HepG2 (cell line): ENCODE data around the gene HS3ST3A1. TPM values are rescaled to one million over a fixed set of nuclear protein-coding genes. Genes with fewer than 3 reads are reported as not detected.

ENCODE experiments used
- ATAC-seq: fragments of 200-7000 bp; cut with Tn5 transposase; 3 replicates; pipeline ENCODE4 v1.9.1; 2020; ENCODE audit warnings: mild to moderate bottlenecking, moderate library complexity
- BruUV-seq: library from RNA; stranded (reverse); fragments of 400-500 nt; replicated peaks from 2 replicates; lab custom pipeline; 2021; lab: Mats Ljungman, UMichigan
- CTCF ChIA-PET: fragments of 300-600 bp; formaldehyde crosslinking; extraction: SDS; loops from one replicate; lab custom pipeline; 2021; ENCODE audit warnings: low total read pairs, inconsistent platforms, low intra/inter-chr PET ratio; lab: Yijun Ruan, JAX
- POLR2A ChIA-PET: fragments of 350-600 bp; sonication (Branson Sonifier 250); formaldehyde crosslinking; loops from one replicate; lab custom pipeline; 2020; ENCODE audit warnings: antibody characterized with exemption, inconsistent platforms; lab: Yijun Ruan, JAX
- DNase-seq: peaks from one replicate; pipeline ENCODE4 v3.0.0-alpha.2; 2015; ENCODE audit warnings: low spot score
- FAIRE-seq: peaks from 3 replicates; lab custom pipeline; 2011; peaks lifted over from hg19 to GRCh38; lab: Jason Lieb, UNC
- H2AFZ ChIP-seq: one replicate; pipeline ENCODE4 v1.6.1; 2011; ENCODE audit warnings: low read length, inconsistent platforms
- H3K27ac ChIP-seq: fragments of 300-600 bp; 3 replicates; pipeline ENCODE4 v1.8.0; 2011; ENCODE audit warnings: mixed run types, mild to moderate bottlenecking, mixed read lengths, low read length, inconsistent platforms; ENCODE audit not compliant: insufficient read depth; ENCODE audit errors: extremely low read length
- H3K27me3 ChIP-seq, 2 experiments: fragments of 200-600 bp in 1 of 2; 2 replicates in 1 of 2; 3 replicates in 1 of 2; pipeline versions ENCODE4 v1.6.0 to v1.8.0; 2011; ENCODE audit warnings: low read length in 2 of 2, mild to moderate bottlenecking in 2 of 2, moderate library complexity in 2 of 2, inconsistent platforms in 1 of 2; ENCODE audit not compliant: insufficient read depth in 2 of 2, control insufficient read depth in 1 of 2
- H3K36me3 ChIP-seq, 2 experiments: fragments of 200-600 bp in 1 of 2; replicated peaks in 1 of 2; 2 replicates in 1 of 2; 3 replicates in 1 of 2; pipeline versions ENCODE4 v1.5.1 to v1.8.0; 2011; ENCODE audit warnings: low read length in 2 of 2, inconsistent platforms in 1 of 2; ENCODE audit not compliant: insufficient read depth in 2 of 2, control insufficient read depth in 1 of 2
- H3K4me1 ChIP-seq: 2 replicates; pipeline ENCODE4 v1.5.1; 2012; ENCODE audit warnings: low read length, inconsistent platforms; ENCODE audit not compliant: insufficient read depth
- H3K4me2 ChIP-seq: 2 replicates; pipeline ENCODE4 v1.6.0; 2011; ENCODE audit warnings: low read depth, low read length, inconsistent platforms
- H3K4me3 ChIP-seq, 3 experiments: fragments of 200-600 bp in 1 of 3; sonication (generic), shearing (Covaris generic) in 1 of 3; replicated peaks in 1 of 3; 2 replicates each; pipeline ENCODE4 v1.5.1; 2011 to 2016; ENCODE audit warnings: low read length in 3 of 3, inconsistent platforms in 2 of 3, low read depth in 2 of 3, mild to moderate bottlenecking in 2 of 3, control low read depth in 1 of 3, mixed read lengths in 1 of 3; ENCODE audit not compliant: insufficient read depth in 1 of 3
- H3K79me2 ChIP-seq: one replicate; pipeline ENCODE4 v1.6.1; 2011; ENCODE audit warnings: low read length, inconsistent platforms; ENCODE audit not compliant: insufficient read depth
- H3K9ac ChIP-seq: 2 replicates; pipeline ENCODE4 v1.6.0; 2011; ENCODE audit warnings: mild to moderate bottlenecking, low read depth, low read length, inconsistent platforms; ENCODE audit not compliant: insufficient read depth
- H3K9me3 ChIP-seq: 2 replicates; pipeline ENCODE4 v1.5.1; 2012; ENCODE audit warnings: mild to moderate bottlenecking, low read length
- H4K20me1 ChIP-seq: 2 replicates; pipeline ENCODE4 v1.6.0; 2011; ENCODE audit warnings: inconsistent platforms, mild to moderate bottlenecking, low read length, moderate library complexity; ENCODE audit not compliant: insufficient read depth
- HNF4G ChIP-seq, 2 experiments: sonication (generic) in 1 of 2; formaldehyde crosslinking in 1 of 2; IDR thresholded peaks; 2 replicates each; pipeline versions ENCODE4 v1.4.0 to v1.6.1; 2011 to 2020; ENCODE audit warnings: borderline replicate concordance in 2 of 2, low read depth in 2 of 2, mild to moderate bottlenecking in 2 of 2, low read length in 1 of 2, missing genetic modification reagents in 1 of 2, moderate library complexity in 1 of 2
- HOXA3 ChIP-seq: sonication (generic); formaldehyde crosslinking; IDR thresholded peaks from 2 replicates; pipeline ENCODE4 v1.5.0; 2020; ENCODE audit warnings: missing genetic modification reagents
- KDM1A ChIP-seq: IDR thresholded peaks from 2 replicates; pipeline ENCODE4 v1.6.1; 2016; ENCODE audit warnings: missing compliant biosample characterization
- MED8 ChIP-seq: sonication (generic); formaldehyde crosslinking; IDR thresholded peaks from 2 replicates; pipeline ENCODE4 v1.8.1; 2023; ENCODE audit warnings: mild to moderate bottlenecking, missing genetic modification reagents; ENCODE audit not compliant: insufficient replicate concordance
- MIXL1 ChIP-seq: IDR thresholded peaks from 2 replicates; pipeline ENCODE4 v1.6.1; 2016
- MTA1 ChIP-seq: sonication (generic); formaldehyde crosslinking; IDR thresholded peaks from 2 replicates; pipeline ENCODE4 v1.4.0; 2020; ENCODE audit warnings: missing genetic modification reagents, mild to moderate bottlenecking, borderline replicate concordance
- SNAI1 ChIP-seq: sonication (generic); formaldehyde crosslinking; IDR thresholded peaks from 2 replicates; pipeline ENCODE4 v1.5.0; 2020; ENCODE audit warnings: mild to moderate bottlenecking, missing genetic modification reagents, borderline replicate concordance
- ZBTB46 ChIP-seq: sonication (generic); formaldehyde crosslinking; IDR thresholded peaks from 2 replicates; pipeline ENCODE4 v1.4.0; 2020; ENCODE audit warnings: mild to moderate bottlenecking, missing genetic modification reagents, borderline replicate concordance
- ZBTB7B ChIP-seq: sonication (generic); formaldehyde crosslinking; IDR thresholded peaks from 2 replicates; pipeline ENCODE4 v1.4.0; 2020; ENCODE audit warnings: missing genetic modification reagents
- ZNF746 ChIP-seq: sonication (generic); formaldehyde crosslinking; IDR thresholded peaks from 2 replicates; pipeline ENCODE4 v1.8.0; 2022; ENCODE audit warnings: mild to moderate bottlenecking, missing genetic modification reagents
- ZNF792 ChIP-seq: IDR thresholded peaks from 2 replicates; pipeline ENCODE4 v1.6.1; 2016
- WGBS: methylation state at CpG from one replicate; pipeline ENCODE4 v1.1.6; 2017; ENCODE audit warnings: low lambda C conversion rate; 5-methylcytosine and 5-hydroxymethylcytosine counted together
- in situ Hi-C: cut with HindIII; loops from 2 replicates; pipeline ENCODE4 v1.10.0; 2017; ENCODE audit warnings: low pct_unique_long_range_greater_than_20kb; ENCODE audit not compliant: extremely low pct_ligation_motif_present
- intact Hi-C: fragments of 100-400 bp; cut with micrococcal nuclease; formaldehyde crosslinking; loops from one replicate; pipeline ENCODE4 v1.10.0; 2022; ENCODE audit not compliant: unreplicated experiment
- polyA plus RNA-seq, 8 experiments: library from polyadenylated mRNA; depleted of rRNA in 3 of 8; stranded (reverse) in 7 of 8; unstranded in 1 of 8; fragments of >200 nt; fragmentation: Illumina TruSeq in 4 of 8; extraction: Trizol in 4 of 8; gene quantifications; 2 replicates each; pipeline versions ENCODE4 v1.2.1 to v1.2.3, GENCODE V29; 2011 to 2016; ENCODE audit warnings: low read depth in 4 of 8, missing spikeins in 1 of 8, mixed read lengths in 1 of 8; ENCODE audit not compliant: insufficient read depth in 1 of 8
- total RNA-seq, 5 experiments: library from RNA; depleted of rRNA; stranded (reverse); fragments of >200 nt; fragmentation: Illumina TruSeq; extraction: Trizol; gene quantifications; 2 replicates each; pipeline ENCODE4 v1.2.3, GENCODE V29; 2016; ENCODE audit warnings: low read depth in 1 of 5
- TF ChIP-seq, protein P1 (sequence below): sonication (generic); formaldehyde crosslinking; IDR thresholded peaks from 2 replicates; pipeline ENCODE4 v1.5.1; 2020; ENCODE audit warnings: missing genetic modification reagents, mild to moderate bottlenecking, borderline replicate concordance

HS3ST3A1 gene
- total and polyA plus RNA-seq, 2 of the 13 experiments (the other 11 are each of a cell fraction or from before 2014, with no cell fraction given) = 1.3 to 3.5 TPM

DNA sequence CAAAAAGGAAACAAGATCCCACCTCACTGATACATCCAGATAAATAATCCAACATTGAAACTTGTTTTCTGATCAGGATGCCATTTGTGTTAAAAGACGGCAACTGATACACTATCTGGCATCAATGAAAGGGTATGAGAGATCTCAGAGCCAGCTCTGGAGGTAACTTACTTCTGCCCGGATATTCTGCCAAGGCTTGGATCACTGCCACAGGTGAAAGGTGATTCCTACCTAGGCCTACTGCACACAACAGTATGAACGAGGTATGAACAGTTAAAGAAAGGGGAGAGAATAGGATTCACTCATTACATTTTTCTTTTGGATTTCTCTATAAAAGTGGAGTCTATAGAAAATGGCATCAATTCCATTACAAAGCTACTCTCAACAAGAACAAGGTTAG lies 136.1 kb downstream of the HS3ST3A1 start:
- intact Hi-C loops (loop anchor here (10.0 kb wide), 1 partner anchor 61 kb away; no protein-coding TSS in a partner anchor), in situ Hi-C loops (no loop called here)
- no TSS peak for BruUV-seq
- H4K20me1 ChIP-seq = no peaks in the 10 kb centered on the region
- WGBS = 63% methylated on average over 3 of the region's 3 CpGs
- H2AFZ ChIP-seq = no peak overlapping the region
- ChIA-PET POLR2A (no interaction called here), CTCF (no interaction called here)
- no peak overlapping the region for H3K4me2 ChIP-seq
- no peak for TF ChIP-seq SNAI1 (CRISPR knock-in tag)
- no peak overlapping the region for H3K27ac ChIP-seq
- peaks cover 42% of the 10 kb centered on the region for H3K4me1 ChIP-seq
- no peak for ATAC-seq
- no peak overlapping the region for H3K4me3 ChIP-seq
- no peak overlapping the region for H3K9ac ChIP-seq
- H3K9me3 ChIP-seq = no peaks in the 10 kb centered on the region
- no peak for FAIRE-seq
- DNase-seq = no peak
- no peaks in the 10 kb centered on the region for H3K79me2 ChIP-seq
- H3K27me3 ChIP-seq = no peaks in the 10 kb centered on the region
- no peaks in the 10 kb centered on the region for H3K36me3 ChIP-seq

GRCh38 chr17:13462673-13463124 lies 139.0 kb downstream of the HS3ST3A1 start:
- CTCF ChIA-PET = no interaction called here
- intact Hi-C loops = loop anchor here (10.0 kb wide), 1 partner anchor 58 kb away; no protein-coding TSS in a partner anchor
- H3K27me3 ChIP-seq = no peaks in the 10 kb centered on the region
- TF ChIP-seq MED8 (CRISPR knock-in tag) = peak; percentile 94
- 0 out of 2 replicates have a peak, but pooled peaks have one; percentile 53 for TF ChIP-seq MTA1 (CRISPR knock-in tag)
- TF ChIP-seq MIXL1 = peak; percentile 50; the same call in 1 of the 2 replicates
- TF ChIP-seq KDM1A (CRISPR knock-in tag) = peak; percentile 40; the same call in 1 of the 2 replicates
- TF ChIP-seq, protein P1, sequence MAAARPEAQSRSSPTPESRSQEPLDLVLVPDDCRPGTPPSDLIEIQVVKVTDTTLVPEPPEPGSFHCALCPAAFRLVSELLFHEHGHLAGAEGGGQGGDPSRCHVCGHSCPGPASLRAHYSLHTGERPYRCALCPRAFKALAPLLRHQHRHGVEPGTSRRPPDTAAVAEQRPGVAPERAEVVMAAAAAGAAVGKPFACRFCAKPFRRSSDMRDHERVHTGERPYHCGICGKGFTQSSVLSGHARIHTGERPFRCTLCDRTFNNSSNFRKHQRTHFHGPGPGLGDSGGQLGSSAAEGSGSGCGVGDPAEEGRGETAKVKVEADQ (CRISPR knock-in tag) = no peak
- peak; percentile 38; the same call in 1 of the 2 replicates for TF ChIP-seq ZNF746 (CRISPR knock-in tag)
- peak; percentile 38; the same call in 1 of the 2 replicates for TF ChIP-seq HOXA3 (CRISPR knock-in tag)
- TF ChIP-seq ZBTB7B (CRISPR knock-in tag) = peak; percentile 99
- TF ChIP-seq HNF4G (IDR thresholded peaks at IDR 0.05; ENCODE audit: borderline replicate concordance, low read depth, low read length) = no peak; the same call in 1 of the 2 replicates
- TF ChIP-seq HNF4G (CRISPR knock-in tag; IDR thresholded peaks at IDR 0.05; ENCODE audit: borderline replicate concordance, low read depth) = peak; percentile 27; the same call in 1 of the 2 replicates
- TF ChIP-seq ZBTB46 (CRISPR knock-in tag) = no peak
- TF ChIP-seq ZNF792 = peak; percentile 49

More at GRCh38 chr17:13462673-13463124, 139.0 kb downstream of the HS3ST3A1 start:
- Histone ChIP-seq H4K20me1 (no peaks in the 10 kb centered on the region), H3K9ac (peak overlapping the region; percentile 52), H3K4me3 (no peak overlapping the region; a peak in 1 of 6 replicates), H3K4me2 (peak overlapping the region; percentile 59), H3K9me3 (no peaks in the 10 kb centered on the region), H3K36me3 (no peaks in the 10 kb centered on the region), H3K79me2 (no peaks in the 10 kb centered on the region), H3K27ac (peak overlapping the region; percentile 82), H2AFZ (no peak overlapping the region), H3K4me1 (peaks cover 47% of the 10 kb centered on the region)
- DNase-seq = peak; percentile 83
- peak; percentile 97 for ATAC-seq
- 1% methylated on average over 8 of the region's 8 CpGs for WGBS
- FAIRE-seq = peak; percentile 70
- no TSS peak for BruUV-seq
- in situ Hi-C loops = no loop called here
- POLR2A ChIA-PET = interaction anchor here (2.7 kb wide), 1 partner anchor 25 kb away, joined by 9 read pairs; no protein-coding TSS in a partner anchor
